Esophagus squamous epithelium (tissue), 5 donors: ENCODE data around the gene SLC18A3. TPM values are rescaled to one million over a fixed set of nuclear protein-coding genes. Genes with fewer than 3 reads are reported as not detected.

Experiments used
- DNase-seq: peaks from one replicate; lab custom pipeline; 2025; lab: John Stamatoyannopoulos, UW
- H3K27ac ChIP-seq, 4 donors: fragments of 200-600 bp; sonication (generic); one replicate each; pipeline ENCODE4 v1.5.1; 2016 to 2019; ENCODE audit warnings: mild to moderate bottlenecking in 1 of 4
- H3K27me3 ChIP-seq, 4 donors: fragments of 200-600 bp; sonication (generic); 1 replicate in 3 of 4; 2 replicates in 1 of 4; pipeline versions ENCODE4 v1.5.1 to v1.6.0; 2017 to 2021; ENCODE audit warnings: antibody characterized with exemption in 1 of 4
- H3K36me3 ChIP-seq, 3 donors: fragments of 200-600 bp; sonication (generic); one replicate each; pipeline ENCODE4 v1.5.1; 2016 to 2019
- H3K4me1 ChIP-seq, 3 donors: fragments of 200-600 bp; sonication (generic); one replicate each; pipeline ENCODE4 v1.5.1; 2017 to 2019
- H3K4me3 ChIP-seq, 4 donors: fragments of 200-600 bp; sonication (generic); 1 replicate in 3 of 4; 2 replicates in 1 of 4; pipeline ENCODE4 v1.5.1; 2016 to 2019; ENCODE audit warnings: mild to moderate bottlenecking in 2 of 4, moderate library complexity in 1 of 4
- H3K9me3 ChIP-seq, 3 donors: fragments of 200-600 bp; sonication (generic); one replicate each; pipeline ENCODE4 v1.5.1; 2016 to 2019
- POLR2A ChIP-seq, 4 donors: fragments of 450-650 bp; IDR thresholded peaks; one replicate each; pipeline ENCODE4 v1.6.1; 2017; ENCODE audit warnings: antibody characterized with exemption in 4 of 4, mild to moderate bottlenecking in 4 of 4, moderate library complexity in 3 of 4
- WGBS, 2 donors: methylation state at CpG; one replicate each; pipeline ENCODE4 v1.1.5; 2018; 5-methylcytosine and 5-hydroxymethylcytosine counted together
- intact Hi-C: fragments of 100-400 bp; cut with DNase I; formaldehyde crosslinking; loops from one replicate; pipeline ENCODE4 v1.15.0; 2022
- total RNA-seq, 4 donors: library from RNA; depleted of rRNA; stranded (reverse); fragments of >200 nt; gene quantifications; one replicate each; pipeline ENCODE4 v1.1.0, GENCODE V29; 2016
- TF ChIP-seq, protein P1 (sequence below), 6 experiments: fragments of 450-650 bp in 4 of 6; fragments of 200-600 bp in 2 of 6; sonication (generic) in 2 of 6; IDR thresholded peaks; one replicate each; pipeline ENCODE4 v1.5.1; 2016 to 2019; ENCODE audit warnings: antibody characterized with exemption in 6 of 6, mild to moderate bottlenecking in 4 of 6, moderate library complexity in 4 of 6
- donor health status: DM: yes; HTN: yes; CAD: no.

The SLC18A3 gene
- total RNA-seq, 4 donors from 2014 or later, result not detected

DNA sequence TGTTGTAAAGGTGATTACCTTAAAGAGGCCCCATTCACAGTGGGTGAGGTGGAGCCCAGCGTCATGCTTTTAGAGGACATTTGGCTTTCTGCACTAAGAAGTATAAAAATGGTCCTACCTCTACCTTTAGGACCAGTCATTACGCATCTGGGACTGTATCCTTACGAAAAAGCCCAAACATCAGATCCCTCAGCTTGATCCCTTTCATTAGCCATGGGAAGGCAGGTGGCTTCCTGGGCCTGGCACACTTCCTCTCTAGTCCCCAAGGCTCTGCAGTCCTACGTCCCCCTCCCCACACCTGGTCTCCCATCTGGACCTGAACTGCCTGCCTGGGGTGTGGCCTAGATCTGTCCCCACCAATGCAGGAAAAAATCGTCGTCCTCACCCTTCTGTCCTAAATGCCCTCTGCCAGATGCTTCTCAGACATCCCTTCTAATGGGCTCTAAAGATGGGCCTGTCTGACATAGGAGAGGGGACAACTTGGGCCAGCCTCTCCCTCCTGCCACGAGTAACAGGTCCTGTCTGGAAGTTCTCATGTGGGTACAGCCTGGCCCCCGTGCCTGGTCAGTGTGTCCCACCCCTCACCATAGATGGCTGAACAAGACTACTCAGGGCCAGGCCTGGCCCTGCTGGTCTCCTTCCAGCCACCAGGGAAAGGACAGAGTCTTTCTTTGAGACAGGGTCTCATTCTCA is 11.8 kb upstream of the SLC18A3 start:
- Histone ChIP-seq H3K9me3 (no peaks in the 10 kb centered on the region), H3K27me3 (peaks cover 0 to 56% (median 0%) of the 10 kb centered on the region in 4 donors), H3K36me3 (no peaks in the 10 kb centered on the region), H3K27ac (no peak overlapping the region), H3K4me3 (no peak overlapping the region), H3K4me1 (peaks cover 0 to 22% (median 0%) of the 10 kb centered on the region in 3 donors)
- no peak for DNase-seq
- intact Hi-C loops, result no loop called here
- TF ChIP-seq POLR2A (IDR thresholded peaks at IDR 0.05), result no peak
- TF ChIP-seq, protein P1, sequence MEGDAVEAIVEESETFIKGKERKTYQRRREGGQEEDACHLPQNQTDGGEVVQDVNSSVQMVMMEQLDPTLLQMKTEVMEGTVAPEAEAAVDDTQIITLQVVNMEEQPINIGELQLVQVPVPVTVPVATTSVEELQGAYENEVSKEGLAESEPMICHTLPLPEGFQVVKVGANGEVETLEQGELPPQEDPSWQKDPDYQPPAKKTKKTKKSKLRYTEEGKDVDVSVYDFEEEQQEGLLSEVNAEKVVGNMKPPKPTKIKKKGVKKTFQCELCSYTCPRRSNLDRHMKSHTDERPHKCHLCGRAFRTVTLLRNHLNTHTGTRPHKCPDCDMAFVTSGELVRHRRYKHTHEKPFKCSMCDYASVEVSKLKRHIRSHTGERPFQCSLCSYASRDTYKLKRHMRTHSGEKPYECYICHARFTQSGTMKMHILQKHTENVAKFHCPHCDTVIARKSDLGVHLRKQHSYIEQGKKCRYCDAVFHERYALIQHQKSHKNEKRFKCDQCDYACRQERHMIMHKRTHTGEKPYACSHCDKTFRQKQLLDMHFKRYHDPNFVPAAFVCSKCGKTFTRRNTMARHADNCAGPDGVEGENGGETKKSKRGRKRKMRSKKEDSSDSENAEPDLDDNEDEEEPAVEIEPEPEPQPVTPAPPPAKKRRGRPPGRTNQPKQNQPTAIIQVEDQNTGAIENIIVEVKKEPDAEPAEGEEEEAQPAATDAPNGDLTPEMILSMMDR (IDR thresholded peaks at IDR 0.05), result no peak
- WGBS, 2 donors, result 71 to 75% methylated on average over 2 to 6 of the region's 8 CpGs

DNA sequence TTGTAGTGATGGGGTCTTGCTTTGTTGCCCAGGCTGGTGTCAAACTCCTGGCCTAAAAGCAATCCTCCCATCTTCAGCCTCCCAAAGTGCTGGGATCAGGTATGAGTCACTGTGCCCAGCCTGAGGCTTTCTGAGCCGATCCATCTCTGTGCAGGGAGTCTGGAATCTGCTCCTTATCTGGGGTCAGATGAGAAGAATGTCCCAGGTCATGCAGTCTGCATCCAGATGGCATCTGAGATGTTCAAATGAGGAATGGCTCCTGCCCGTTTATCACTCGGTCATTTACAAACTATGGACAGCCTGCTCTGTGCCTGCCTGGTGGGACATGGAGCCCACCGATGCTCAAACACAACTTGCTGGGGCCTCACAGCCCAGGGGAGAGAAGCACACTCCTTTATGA is 11.1 kb upstream of the SLC18A3 start:
- H3K36me3 ChIP-seq, result no peaks in the 10 kb centered on the region
- no peaks in the 10 kb centered on the region for H3K9me3 ChIP-seq
- H3K27ac ChIP-seq, result no peak overlapping the region
- 53 to 65% methylated on average over 4 of the region's 4 CpGs for WGBS, 2 donors
- peaks cover 0 to 22% (median 0%) of the 10 kb centered on the region in 3 donors for H3K4me1 ChIP-seq
- H3K27me3 ChIP-seq, result peaks cover 0 to 56% (median 0%) of the 10 kb centered on the region in 4 donors
- no peak for DNase-seq
- TF ChIP-seq, protein P1 (IDR thresholded peaks at IDR 0.05), result no peak
- no peak for TF ChIP-seq POLR2A (IDR thresholded peaks at IDR 0.05)
- no peak overlapping the region for H3K4me3 ChIP-seq
- intact Hi-C loops, result no loop called here

DNA sequence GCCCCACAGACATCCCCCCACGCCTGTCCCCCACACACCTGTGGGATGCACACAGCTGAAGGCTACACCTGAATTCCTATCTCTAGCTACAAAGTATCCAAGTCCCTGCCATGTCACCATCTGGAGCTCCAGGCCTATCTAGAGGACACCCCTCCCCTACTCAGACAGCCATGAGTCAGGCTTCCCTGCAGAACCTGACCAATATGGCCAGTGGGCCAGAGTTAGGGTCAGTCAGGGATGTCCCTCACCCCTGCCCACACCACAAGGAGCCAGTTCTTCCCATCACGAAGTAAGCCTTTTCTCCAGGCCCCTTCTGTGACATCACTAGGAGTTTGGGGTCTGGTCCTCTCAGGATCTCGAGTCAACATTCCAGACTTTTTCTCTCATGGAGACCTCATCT is 10.6 kb upstream of the SLC18A3 start:
- no peaks in the 10 kb centered on the region for H3K9me3 ChIP-seq
- no peak overlapping the region for H3K27ac ChIP-seq
- no peaks in the 10 kb centered on the region for H3K36me3 ChIP-seq
- H3K27me3 ChIP-seq, result peaks cover 0 to 56% (median 0%) of the 10 kb centered on the region in 4 donors
- peaks cover 0 to 22% (median 0%) of the 10 kb centered on the region in 3 donors for H3K4me1 ChIP-seq
- 61 to 69% methylated on average over 2 to 3 of the region's 3 CpGs for WGBS, 2 donors
- no peak for DNase-seq
- TF ChIP-seq, protein P1 (IDR thresholded peaks at IDR 0.05), result no peak
- TF ChIP-seq POLR2A (IDR thresholded peaks at IDR 0.05), result no peak
- H3K4me3 ChIP-seq, result no peak overlapping the region
- intact Hi-C loops, result no loop called here

DNA sequence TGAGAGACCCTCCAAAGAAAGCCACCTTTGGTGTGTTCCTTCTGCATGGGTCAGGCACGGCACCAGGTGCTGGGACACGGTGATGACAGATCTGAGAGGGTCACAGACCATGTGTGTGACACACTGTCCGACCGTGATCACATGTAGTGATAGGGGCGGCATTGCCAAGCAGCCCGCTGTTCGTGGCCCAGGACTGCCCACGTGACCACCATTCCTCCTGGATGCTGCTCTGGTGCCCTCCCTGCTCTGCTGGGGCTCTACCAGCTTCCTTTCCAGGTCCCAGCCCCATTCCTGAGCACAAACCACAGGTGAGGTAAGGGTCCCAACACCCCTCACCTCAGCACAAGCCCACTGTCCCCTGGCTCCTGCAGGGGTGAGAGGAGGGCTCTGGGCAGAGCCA is 10.1 kb upstream of the SLC18A3 start:
- Histone ChIP-seq H3K27me3 (peaks cover 0 to 54% (median 0%) of the 10 kb centered on the region in 4 donors), H3K4me3 (no peak overlapping the region), H3K36me3 (no peaks in the 10 kb centered on the region), H3K9me3 (no peaks in the 10 kb centered on the region), H3K4me1 (peaks cover 0 to 17% (median 0%) of the 10 kb centered on the region in 3 donors), H3K27ac (no peak overlapping the region)
- TF ChIP-seq POLR2A (IDR thresholded peaks at IDR 0.05), result no peak
- TF ChIP-seq, protein P1 (IDR thresholded peaks at IDR 0.05), result no peak
- DNase-seq, result no peak
- intact Hi-C loops, result no loop called here
- WGBS, 2 donors, result 84 to 100% methylated on average over 1 to 5 of the region's 8 CpGs

DNA sequence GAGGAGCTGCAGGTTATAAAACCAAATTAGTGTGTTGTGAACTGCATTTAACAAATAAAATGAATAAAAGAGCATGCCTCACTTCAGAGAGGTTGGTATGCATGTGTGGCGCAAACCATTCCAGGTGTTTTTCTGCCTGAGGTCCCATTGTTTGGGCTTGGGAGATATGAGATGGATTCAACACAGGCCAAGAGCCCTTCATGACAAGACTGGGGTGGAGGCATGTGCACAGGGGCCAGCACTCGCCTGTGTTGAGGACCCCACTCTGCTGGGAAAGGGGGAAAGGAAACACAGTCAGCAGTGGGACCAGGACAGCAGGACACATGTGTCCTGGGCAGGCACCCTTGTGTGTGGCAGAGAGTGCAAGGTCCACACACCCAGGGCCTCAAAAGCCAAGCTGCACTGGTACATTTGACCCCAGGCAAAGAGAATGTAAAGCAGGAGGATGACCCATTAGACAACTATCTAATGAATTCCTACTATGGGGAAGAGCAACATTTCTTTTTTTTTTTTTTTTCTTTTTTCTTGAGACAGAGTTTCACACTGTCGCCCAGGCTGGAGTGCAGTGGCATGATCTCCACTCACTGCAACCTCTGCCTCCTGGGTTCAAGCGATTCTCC is 9.2 kb upstream of the SLC18A3 start:
- Histone ChIP-seq H3K9me3 (no peaks in the 10 kb centered on the region), H3K4me1 (peaks cover 0 to 10% (median 0%) of the 10 kb centered on the region in 3 donors), H3K36me3 (no peaks in the 10 kb centered on the region), H3K4me3 (no peak overlapping the region), H3K27ac (no peak overlapping the region), H3K27me3 (peaks cover 0 to 58% (median 0%) of the 10 kb centered on the region in 4 donors)
- intact Hi-C loops, result no loop called here
- 72 to 74% methylated on average over 4 of the region's 4 CpGs for WGBS, 2 donors
- TF ChIP-seq, protein P1 (IDR thresholded peaks at IDR 0.05), result no peak
- no peak for TF ChIP-seq POLR2A (IDR thresholded peaks at IDR 0.05)
- no peak for DNase-seq
